Chondrocyte (in vitro differentiated cells): ENCODE results near the gene USH2A. TPM values are rescaled to one million over a fixed set of nuclear protein-coding genes. Genes with fewer than 3 reads are reported as not detected.

Experiments used
- DNase-seq: peaks from one replicate; pipeline ENCODE4 v3.0.0; 2021; ENCODE audit warnings: mixed read lengths, low spot score
- H3K27ac Mint-ChIP-seq: one replicate; pipeline ENCODE4 v1.8.0; 2021; ENCODE audit warnings: mild to moderate bottlenecking, moderate library complexity, mixed read lengths; ENCODE audit not compliant: unreplicated experiment
- H3K27me3 Mint-ChIP-seq: 2 replicates; pipeline ENCODE4 v1.8.0; 2021; ENCODE audit warnings: low read depth, mixed read lengths
- H3K36me3 Mint-ChIP-seq: 2 replicates; pipeline ENCODE4 v1.8.0; 2021; ENCODE audit warnings: low read depth, mixed read lengths
- H3K4me1 Mint-ChIP-seq: 2 replicates; pipeline ENCODE4 v1.8.0; 2021; ENCODE audit warnings: low read depth, mild to moderate bottlenecking, mixed read lengths
- H3K4me3 Mint-ChIP-seq: one replicate; pipeline ENCODE4 v1.8.0; 2021; ENCODE audit warnings: mild to moderate bottlenecking, moderate library complexity, mixed read lengths; ENCODE audit not compliant: unreplicated experiment
- H3K9me3 Mint-ChIP-seq: 2 replicates; pipeline ENCODE4 v1.8.0; 2021; ENCODE audit warnings: low read depth, mixed read lengths
- long read RNA-seq: library from polyadenylated mRNA; stranded (forward); transcript quantifications from one replicate; pipeline ENCODE4 v2.0.0, GENCODE V29; 2021
- total RNA-seq: library from RNA; stranded (reverse); gene quantifications from 3 replicates; pipeline ENCODE4 v1.2.1, GENCODE V29; 2021
- TF ChIP-seq, protein P1 (sequence below): fragments of 200-600 bp; sonication (generic); IDR thresholded peaks from 2 replicates; pipeline ENCODE4 v1.5.0; 2021; ENCODE audit warnings: antibody characterized with exemption, mild to moderate bottlenecking, moderate library complexity

Gene USH2A, protein sequence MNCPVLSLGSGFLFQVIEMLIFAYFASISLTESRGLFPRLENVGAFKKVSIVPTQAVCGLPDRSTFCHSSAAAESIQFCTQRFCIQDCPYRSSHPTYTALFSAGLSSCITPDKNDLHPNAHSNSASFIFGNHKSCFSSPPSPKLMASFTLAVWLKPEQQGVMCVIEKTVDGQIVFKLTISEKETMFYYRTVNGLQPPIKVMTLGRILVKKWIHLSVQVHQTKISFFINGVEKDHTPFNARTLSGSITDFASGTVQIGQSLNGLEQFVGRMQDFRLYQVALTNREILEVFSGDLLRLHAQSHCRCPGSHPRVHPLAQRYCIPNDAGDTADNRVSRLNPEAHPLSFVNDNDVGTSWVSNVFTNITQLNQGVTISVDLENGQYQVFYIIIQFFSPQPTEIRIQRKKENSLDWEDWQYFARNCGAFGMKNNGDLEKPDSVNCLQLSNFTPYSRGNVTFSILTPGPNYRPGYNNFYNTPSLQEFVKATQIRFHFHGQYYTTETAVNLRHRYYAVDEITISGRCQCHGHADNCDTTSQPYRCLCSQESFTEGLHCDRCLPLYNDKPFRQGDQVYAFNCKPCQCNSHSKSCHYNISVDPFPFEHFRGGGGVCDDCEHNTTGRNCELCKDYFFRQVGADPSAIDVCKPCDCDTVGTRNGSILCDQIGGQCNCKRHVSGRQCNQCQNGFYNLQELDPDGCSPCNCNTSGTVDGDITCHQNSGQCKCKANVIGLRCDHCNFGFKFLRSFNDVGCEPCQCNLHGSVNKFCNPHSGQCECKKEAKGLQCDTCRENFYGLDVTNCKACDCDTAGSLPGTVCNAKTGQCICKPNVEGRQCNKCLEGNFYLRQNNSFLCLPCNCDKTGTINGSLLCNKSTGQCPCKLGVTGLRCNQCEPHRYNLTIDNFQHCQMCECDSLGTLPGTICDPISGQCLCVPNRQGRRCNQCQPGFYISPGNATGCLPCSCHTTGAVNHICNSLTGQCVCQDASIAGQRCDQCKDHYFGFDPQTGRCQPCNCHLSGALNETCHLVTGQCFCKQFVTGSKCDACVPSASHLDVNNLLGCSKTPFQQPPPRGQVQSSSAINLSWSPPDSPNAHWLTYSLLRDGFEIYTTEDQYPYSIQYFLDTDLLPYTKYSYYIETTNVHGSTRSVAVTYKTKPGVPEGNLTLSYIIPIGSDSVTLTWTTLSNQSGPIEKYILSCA (N-terminal part only)
- total RNA-seq, result not detected in 3 replicates
- long read RNA-seq, result 0 reads

DNA sequence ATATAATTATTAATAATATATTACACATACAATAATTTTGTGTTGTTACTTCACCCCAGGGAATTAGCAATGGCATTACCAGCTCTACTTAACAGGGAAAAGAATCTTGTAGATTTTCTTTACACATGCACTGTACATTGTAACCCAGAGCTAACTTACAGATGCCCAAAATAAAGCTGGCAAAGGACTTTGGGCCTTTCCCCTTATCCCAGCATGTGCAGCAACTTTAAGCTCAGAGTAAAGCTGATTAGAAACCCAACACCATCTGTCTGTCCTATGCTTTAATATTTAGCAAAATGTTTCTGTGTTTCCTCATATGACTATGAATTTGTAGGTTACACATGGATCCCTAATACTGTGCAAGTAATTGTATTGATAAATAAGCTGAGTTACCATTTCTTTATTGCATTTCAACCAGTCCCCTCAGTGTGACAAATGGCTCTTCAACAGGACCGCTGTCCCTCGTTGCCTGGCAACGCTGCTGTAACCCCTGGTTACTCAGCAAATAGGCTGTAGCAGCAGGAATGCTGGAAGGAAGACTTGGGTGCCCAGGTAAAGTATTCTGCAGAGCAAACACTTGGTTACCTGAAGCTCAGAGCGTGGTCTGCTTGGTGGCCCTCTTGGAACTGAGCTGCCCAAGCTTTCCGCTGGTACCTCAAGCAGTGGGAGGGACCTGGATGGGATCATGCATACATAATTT lies at the start of gene USH2A:
Gene USH2A, minus strand, starts transcription at position 628 of the 700 bp plus-strand sequence. CDS start 1,112 bp downstream, outside the sequence.
- Mint-ChIP-seq H3K27ac (no peak within 1 kb of the TSS), H3K9me3 (no peaks in the 10 kb centered on the region), H3K36me3 (no peaks in the 10 kb centered on the region), H3K4me3 (no peak within 1 kb of the TSS), H3K27me3 (peaks cover 34% of the 10 kb centered on the region), H3K4me1 (no peaks in the 10 kb centered on the region)
- no peak for DNase-seq
- TF ChIP-seq, protein P1, sequence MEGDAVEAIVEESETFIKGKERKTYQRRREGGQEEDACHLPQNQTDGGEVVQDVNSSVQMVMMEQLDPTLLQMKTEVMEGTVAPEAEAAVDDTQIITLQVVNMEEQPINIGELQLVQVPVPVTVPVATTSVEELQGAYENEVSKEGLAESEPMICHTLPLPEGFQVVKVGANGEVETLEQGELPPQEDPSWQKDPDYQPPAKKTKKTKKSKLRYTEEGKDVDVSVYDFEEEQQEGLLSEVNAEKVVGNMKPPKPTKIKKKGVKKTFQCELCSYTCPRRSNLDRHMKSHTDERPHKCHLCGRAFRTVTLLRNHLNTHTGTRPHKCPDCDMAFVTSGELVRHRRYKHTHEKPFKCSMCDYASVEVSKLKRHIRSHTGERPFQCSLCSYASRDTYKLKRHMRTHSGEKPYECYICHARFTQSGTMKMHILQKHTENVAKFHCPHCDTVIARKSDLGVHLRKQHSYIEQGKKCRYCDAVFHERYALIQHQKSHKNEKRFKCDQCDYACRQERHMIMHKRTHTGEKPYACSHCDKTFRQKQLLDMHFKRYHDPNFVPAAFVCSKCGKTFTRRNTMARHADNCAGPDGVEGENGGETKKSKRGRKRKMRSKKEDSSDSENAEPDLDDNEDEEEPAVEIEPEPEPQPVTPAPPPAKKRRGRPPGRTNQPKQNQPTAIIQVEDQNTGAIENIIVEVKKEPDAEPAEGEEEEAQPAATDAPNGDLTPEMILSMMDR, result no peak

DNA sequence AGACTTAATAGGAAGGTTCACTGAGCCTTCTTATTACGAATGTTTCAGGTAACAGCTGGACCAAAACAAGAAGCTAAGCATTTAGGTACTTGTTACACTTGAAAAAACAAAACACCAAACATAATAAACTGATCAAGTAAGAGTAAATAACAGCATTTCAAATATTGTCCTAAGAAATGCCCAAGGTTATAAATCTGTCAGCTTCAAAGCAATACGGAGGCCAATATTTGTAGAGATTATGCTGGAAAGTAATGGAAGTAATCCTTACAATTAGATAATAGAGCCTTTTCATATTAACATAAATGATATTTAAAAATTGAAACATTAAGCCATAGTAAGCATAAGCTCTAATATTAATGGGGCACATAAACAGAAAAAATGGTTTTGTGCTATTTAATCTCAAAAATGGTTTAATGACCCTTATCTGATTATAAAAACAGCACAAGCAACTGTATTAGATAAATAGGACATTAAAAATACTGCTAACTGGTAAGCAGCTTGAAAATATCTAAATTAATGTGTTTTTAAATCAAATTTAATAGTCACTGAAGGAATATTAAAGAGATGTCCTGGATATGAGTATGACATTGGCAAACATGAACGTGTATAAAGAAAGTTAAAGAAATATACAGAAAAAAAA lies 43.0 kb upstream of the USH2A start:
- Mint-ChIP-seq H3K27ac (no peak overlapping the region), H3K27me3 (peaks cover 9% of the 10 kb centered on the region), H3K9me3 (no peaks in the 10 kb centered on the region), H3K4me3 (no peak overlapping the region), H3K36me3 (no peaks in the 10 kb centered on the region), H3K4me1 (peaks cover 30% of the 10 kb centered on the region)
- DNase-seq, result no peak
- TF ChIP-seq, protein P1, result no peak

DNA sequence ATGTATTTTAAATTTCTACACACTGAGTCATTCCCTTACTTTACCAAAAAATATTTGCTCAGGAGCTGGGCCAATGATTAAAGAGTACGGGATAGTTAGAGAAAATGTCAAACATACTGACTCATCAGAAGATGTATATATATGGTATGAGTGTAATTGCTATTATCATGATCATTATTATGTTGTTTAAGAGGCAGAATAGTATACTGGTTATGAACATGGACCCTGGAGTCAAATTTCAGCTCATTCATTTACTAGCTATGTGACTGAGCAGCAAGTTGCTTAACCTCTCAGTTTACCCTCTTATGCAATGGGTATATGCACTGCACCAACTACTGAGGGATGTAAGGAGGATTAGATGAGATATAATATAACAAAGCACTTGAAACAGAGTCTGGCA lies 41.2 kb upstream of the USH2A start:
- H3K4me1 Mint-ChIP-seq, result peaks cover 30% of the 10 kb centered on the region

DNA sequence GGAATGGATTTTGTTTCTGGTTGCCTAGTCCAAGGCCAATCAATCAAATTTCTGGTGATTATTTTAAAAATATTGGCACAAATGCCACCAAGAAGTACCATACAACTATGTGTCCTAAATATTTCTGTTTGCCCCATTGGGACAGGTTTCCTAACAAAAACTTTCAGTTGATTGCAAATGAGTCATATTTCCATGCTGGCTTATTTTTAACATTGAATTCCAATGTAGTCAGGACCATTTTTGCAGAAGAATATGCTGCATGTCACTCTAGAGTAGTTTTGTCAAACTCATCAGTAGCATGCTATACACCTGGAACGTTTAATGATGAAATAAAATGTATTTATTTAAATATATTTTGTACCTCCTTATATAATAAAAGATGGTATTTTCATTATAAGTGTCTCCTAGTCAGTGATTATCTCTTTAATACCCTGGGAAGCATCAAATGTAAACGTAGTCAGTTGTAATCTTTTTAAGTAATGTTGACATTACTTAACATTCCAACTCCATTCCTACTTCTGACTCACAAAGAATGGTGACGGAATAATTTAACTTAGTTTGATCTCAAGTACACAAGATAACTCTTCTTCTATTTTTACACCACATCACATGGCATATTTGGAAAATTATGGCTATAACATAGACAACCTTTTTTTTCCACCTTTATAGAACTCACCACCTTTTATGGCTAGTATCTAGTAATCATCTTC lies 39.0 kb upstream of the USH2A start:
- H3K4me3 Mint-ChIP-seq, result no peak overlapping the region
- peaks cover 43% of the 10 kb centered on the region for H3K4me1 Mint-ChIP-seq

More for the DNA sequence above, 41.2 kb upstream of the USH2A start:
- Mint-ChIP-seq H3K4me3 (no peak overlapping the region), H3K27ac (no peak overlapping the region), H3K9me3 (no peaks in the 10 kb centered on the region), H3K27me3 (peaks cover 4% of the 10 kb centered on the region), H3K36me3 (no peaks in the 10 kb centered on the region)
- DNase-seq, result no peak
- TF ChIP-seq, protein P1, result no peak

More for the DNA sequence above, 39.0 kb upstream of the USH2A start:
- no peaks in the 10 kb centered on the region for H3K27me3 Mint-ChIP-seq
- TF ChIP-seq, protein P1, result no peak
- no peak for DNase-seq
- H3K27ac Mint-ChIP-seq, result no peak overlapping the region
- H3K9me3 Mint-ChIP-seq, result no peaks in the 10 kb centered on the region
- no peaks in the 10 kb centered on the region for H3K36me3 Mint-ChIP-seq
